Mesenchymal stem cell (in vitro differentiated cells and primary cell): ENCODE data around the gene HEPN1. TPM values are rescaled to one million over a fixed set of nuclear protein-coding genes. Genes with fewer than 3 reads are reported as not detected.

Experiments
- DNase-seq: peaks from one replicate; pipeline ENCODE4 v3.0.0-alpha.2; 2013
- H2AFZ ChIP-seq: one replicate; pipeline ENCODE4 v1.6.1; 2013; ENCODE audit warnings: low read depth, mild to moderate bottlenecking, control low read depth, inconsistent platforms, low read length, moderate library complexity
- H2AK5ac ChIP-seq: 2 replicates; pipeline ENCODE4 v1.6.1; 2013; ENCODE audit warnings: low read length, moderate library complexity, mild to moderate bottlenecking, inconsistent platforms; ENCODE audit not compliant: severe bottlenecking
- H2BK120ac ChIP-seq: one replicate; pipeline ENCODE4 v1.6.1; 2013; ENCODE audit warnings: low read depth, mild to moderate bottlenecking, inconsistent platforms, low read length, moderate library complexity
- H2BK12ac ChIP-seq, 2 experiments: one replicate each; pipeline ENCODE4 v1.6.1; 2013; ENCODE audit warnings: inconsistent platforms in 2 of 2, low read length in 2 of 2, mild to moderate bottlenecking in 2 of 2, moderate library complexity in 2 of 2, control low read depth in 1 of 2
- H2BK15ac ChIP-seq: one replicate; pipeline ENCODE4 v1.6.1; 2013; ENCODE audit warnings: mild to moderate bottlenecking, low read depth, inconsistent platforms; ENCODE audit not compliant: poor library complexity, severe bottlenecking
- H2BK5ac ChIP-seq: 2 replicates; pipeline ENCODE4 v1.6.1; 2013; ENCODE audit warnings: low read depth, mild to moderate bottlenecking, low read length, control low read depth, inconsistent platforms; ENCODE audit not compliant: poor library complexity, severe bottlenecking
- H3K14ac ChIP-seq, 2 experiments: one replicate each; pipeline ENCODE4 v1.6.1; 2013; ENCODE audit warnings: inconsistent platforms in 2 of 2, low read length in 2 of 2, control low read depth in 1 of 2, mild to moderate bottlenecking in 1 of 2, moderate library complexity in 1 of 2
- H3K18ac ChIP-seq, 2 experiments: one replicate each; pipeline ENCODE4 v1.6.1; 2013; ENCODE audit warnings: inconsistent platforms in 2 of 2, low read length in 2 of 2, control low read depth in 1 of 2, low read depth in 1 of 2, mild to moderate bottlenecking in 1 of 2
- H3K23ac ChIP-seq, 2 experiments: one replicate each; pipeline ENCODE4 v1.6.1; 2013; ENCODE audit warnings: inconsistent platforms in 2 of 2, low read length in 2 of 2, mild to moderate bottlenecking in 2 of 2, moderate library complexity in 2 of 2, control low read depth in 1 of 2
- H3K27ac ChIP-seq: 2 replicates; pipeline ENCODE4 v1.5.1; 2013; ENCODE audit warnings: mild to moderate bottlenecking, moderate library complexity, low read length, control low read depth, inconsistent platforms; ENCODE audit not compliant: poor library complexity, severe bottlenecking
- H3K27me3 ChIP-seq, 2 experiments: 2 replicates each; pipeline versions ENCODE4 v1.6.1 to v1.7.0; 2013; ENCODE audit warnings: low read length in 2 of 2, mild to moderate bottlenecking in 2 of 2, moderate library complexity in 2 of 2, control low read depth in 1 of 2, inconsistent platforms in 1 of 2; ENCODE audit not compliant: control insufficient read depth in 1 of 2, insufficient read depth in 1 of 2
- H3K36me3 ChIP-seq, 2 experiments: 2 replicates each; pipeline versions ENCODE4 v1.6.1 to v1.7.0; 2013; ENCODE audit warnings: low read length in 2 of 2, control low read depth in 1 of 2, inconsistent platforms in 1 of 2, low read depth in 1 of 2, mild to moderate bottlenecking in 1 of 2; ENCODE audit not compliant: insufficient read depth in 2 of 2, control insufficient read depth in 1 of 2
- H3K4ac ChIP-seq, 2 experiments: one replicate each; pipeline ENCODE4 v1.6.1; 2013; ENCODE audit warnings: inconsistent platforms in 2 of 2, low read length in 2 of 2, mild to moderate bottlenecking in 2 of 2, moderate library complexity in 2 of 2, control low read depth in 1 of 2, low read depth in 1 of 2
- H3K4me1 ChIP-seq: 2 replicates; pipeline ENCODE4 v1.6.1; 2013; ENCODE audit warnings: low read depth, low read length, control low read depth; ENCODE audit not compliant: control insufficient read depth, insufficient read depth
- H3K4me2 ChIP-seq: 2 replicates; pipeline ENCODE4 v1.6.1; 2013; ENCODE audit warnings: low read length, mild to moderate bottlenecking, inconsistent platforms; ENCODE audit not compliant: poor library complexity, severe bottlenecking
- H3K4me3 ChIP-seq, 2 experiments: 2 replicates each; pipeline versions ENCODE4 v1.5.1 to v1.7.0; 2013; ENCODE audit warnings: low read length in 2 of 2, mild to moderate bottlenecking in 2 of 2, control low read depth in 1 of 2, low read depth in 1 of 2; ENCODE audit not compliant: insufficient read depth in 1 of 2
- H3K79me1 ChIP-seq: replicated peaks from 2 replicates; pipeline ENCODE4 v1.6.1; 2013; ENCODE audit warnings: mild to moderate bottlenecking, control low read depth, low read length, inconsistent platforms; ENCODE audit not compliant: poor library complexity, severe bottlenecking
- H3K9ac ChIP-seq: 2 replicates; pipeline ENCODE4 v1.7.0; 2013; ENCODE audit warnings: mild to moderate bottlenecking, low read length, moderate library complexity
- H3K9me3 ChIP-seq: 2 replicates; pipeline ENCODE4 v1.7.0; 2013; ENCODE audit warnings: mild to moderate bottlenecking, low read length; ENCODE audit not compliant: control insufficient read depth
- H4K8ac ChIP-seq: one replicate; pipeline ENCODE4 v1.6.1; 2013; ENCODE audit warnings: inconsistent platforms, mild to moderate bottlenecking, low read length, moderate library complexity
- H4K91ac ChIP-seq: one replicate; pipeline ENCODE4 v1.6.1; 2013; ENCODE audit warnings: mild to moderate bottlenecking, low read length, inconsistent platforms
- WGBS: methylation state at CpG from one replicate; pipeline ENCODE4 v1.1.7; 2013; ENCODE audit warnings: mixed read lengths; 5-methylcytosine and 5-hydroxymethylcytosine counted together
- polyA plus RNA-seq, 2 experiments: library from polyadenylated mRNA; stranded (reverse); fragments of 200-250 nt; gene quantifications; one replicate each; pipeline ENCODE4 v1.2.3, GENCODE V29; 2013

The HEPN1 gene
- not detected for polyA plus RNA-seq (2013, experiment 1 of 2)
- not detected for polyA plus RNA-seq (2013, experiment 2 of 2)

DNA sequence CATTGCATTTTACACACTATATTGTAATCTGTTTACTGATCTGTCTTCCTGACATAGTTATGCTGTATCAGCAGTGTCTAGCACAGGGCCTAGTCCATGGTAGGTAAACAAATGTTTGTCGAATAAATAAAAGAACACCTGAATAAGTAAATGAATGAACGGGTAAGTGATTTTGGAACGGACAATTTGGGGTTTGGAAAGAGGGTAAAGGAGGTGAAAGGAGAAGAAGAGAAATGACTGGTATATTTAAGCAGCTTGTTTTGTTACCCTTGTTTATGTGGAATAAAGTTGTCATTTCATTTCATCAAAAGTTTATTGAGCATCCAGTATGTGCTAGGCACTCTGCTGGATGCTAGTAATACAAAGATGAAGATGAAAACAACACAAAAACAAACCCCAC, at the start of gene HEPN1:
HEPN1 (plus strand) TSS at position 301 of the 400 bp plus-strand sequence.
- 95% methylated on average over 3 of the region's 3 CpGs for WGBS
- H3K79me1 ChIP-seq = no peaks in the 10 kb centered on the region
- H3K9me3 ChIP-seq = no peaks in the 10 kb centered on the region

DNA sequence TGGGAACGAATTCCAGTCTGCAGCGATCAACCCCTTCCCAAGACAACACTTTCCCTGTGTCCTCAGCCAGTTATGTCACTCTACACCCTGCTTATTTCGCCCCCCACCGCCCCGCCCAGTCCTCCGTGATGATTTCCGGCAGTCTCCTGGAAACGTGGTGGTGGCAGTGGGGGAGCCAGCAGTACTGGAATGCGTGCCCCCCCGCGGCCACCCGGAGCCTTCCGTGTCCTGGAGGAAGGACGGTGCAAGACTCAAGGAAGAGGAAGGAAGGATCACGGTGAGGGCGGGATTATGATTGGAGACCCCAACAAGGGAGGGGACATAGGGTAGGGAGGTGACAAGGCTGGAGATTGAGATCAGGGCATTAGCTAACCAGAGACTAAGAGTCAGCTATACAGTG, 49.7 kb upstream of the HEPN1 start:
- Histone ChIP-seq H3K14ac (no peak overlapping the region), H2AFZ (no peak overlapping the region), H3K4ac (no peak overlapping the region), H3K4me2 (no peak overlapping the region), H3K9ac (no peak overlapping the region), H3K4me1 (peaks cover 19% of the 10 kb centered on the region), H2BK12ac (no peak overlapping the region), H3K27ac (no peak overlapping the region), H3K23ac (no peak overlapping the region), H3K79me1 (no peaks in the 10 kb centered on the region), H2BK5ac (no peak overlapping the region), H3K36me3 (no peaks in the 10 kb centered on the region), H3K27me3 (peaks cover 99 to 100% of the 10 kb centered on the region in 2 experiments), H3K9me3 (no peaks in the 10 kb centered on the region), H2AK5ac (no peak overlapping the region), H3K18ac (no peak overlapping the region), H2BK15ac (no peak overlapping the region), H4K8ac (no peak overlapping the region), H3K4me3 (no peak overlapping the region), H2BK120ac (no peak overlapping the region), H4K91ac (no peak overlapping the region)
- WGBS = 21% methylated on average over 16 of the region's 16 CpGs
- DNase-seq = no peak

More for the DNA sequence above, at the start of gene HEPN1:
- Histone ChIP-seq H3K4me3 (no peak within 1 kb of the TSS), H2BK12ac (no peak within 1 kb of the TSS), H2BK5ac (no peak within 1 kb of the TSS), H3K14ac (no peak within 1 kb of the TSS), H3K27me3 (peaks cover 0 to 5% of the 10 kb centered on the region in 2 experiments), H2AFZ (no peak within 1 kb of the TSS), H3K4me1 (peaks cover 13% of the 10 kb centered on the region), H2AK5ac (no peak within 1 kb of the TSS), H3K36me3 (no peaks in the 10 kb centered on the region), H2BK15ac (no peak within 1 kb of the TSS), H3K4ac (no peak within 1 kb of the TSS), H3K27ac (no peak within 1 kb of the TSS), H3K4me2 (no peak within 1 kb of the TSS), H4K8ac (peak within 1 kb of the TSS; percentile 32), H2BK120ac (no peak within 1 kb of the TSS), H3K18ac (no peak within 1 kb of the TSS), H3K23ac (no peak within 1 kb of the TSS), H3K9ac (no peak within 1 kb of the TSS), H4K91ac (no peak within 1 kb of the TSS)
- DNase-seq = no peak

GRCh38 chr11:124869856-124870387, 49.1 kb upstream of the HEPN1 start:
- no peak for DNase-seq
- Histone ChIP-seq H2BK12ac (no peak overlapping the region), H2BK120ac (no peak overlapping the region), H3K9ac (no peak overlapping the region), H4K91ac (no peak overlapping the region), H3K4me2 (no peak overlapping the region), H3K9me3 (no peaks in the 10 kb centered on the region), H2BK5ac (no peak overlapping the region), H2AK5ac (no peak overlapping the region), H2BK15ac (no peak overlapping the region), H3K18ac (no peak overlapping the region), H3K23ac (no peak overlapping the region), H3K4ac (no peak overlapping the region), H3K27me3 (peaks cover 96 to 100% of the 10 kb centered on the region in 2 experiments), H3K27ac (no peak overlapping the region), H3K79me1 (no peaks in the 10 kb centered on the region), H3K4me1 (peaks cover 19% of the 10 kb centered on the region), H3K4me3 (no peak overlapping the region), H4K8ac (no peak overlapping the region), H3K14ac (no peak overlapping the region), H2AFZ (no peak overlapping the region), H3K36me3 (no peaks in the 10 kb centered on the region)
- 75% methylated on average over 13 of the region's 14 CpGs for WGBS

DNA sequence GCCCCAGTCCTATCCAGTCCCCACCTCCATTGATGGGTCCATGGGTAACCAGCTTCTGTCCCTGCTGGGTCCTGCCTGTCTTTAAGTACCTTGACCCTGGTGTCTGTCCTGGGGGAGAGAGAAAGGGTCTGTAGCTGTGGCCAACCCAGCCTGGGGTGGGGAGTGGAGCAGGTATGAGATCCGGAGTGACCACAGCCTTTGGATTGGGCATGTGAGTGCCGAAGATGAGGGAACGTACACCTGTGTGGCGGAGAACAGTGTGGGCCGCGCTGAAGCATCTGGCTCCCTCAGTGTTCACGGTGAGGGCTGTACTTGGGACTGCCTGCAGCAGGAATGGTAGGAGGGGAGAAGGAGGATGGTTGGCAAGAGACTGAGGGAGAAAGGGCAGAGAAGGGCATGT, 48.6 kb upstream of the HEPN1 start:
- no peak overlapping the region for H4K8ac ChIP-seq
- WGBS = 79% methylated on average over 7 of the region's 7 CpGs
- no peak overlapping the region for H2AFZ ChIP-seq

More for the DNA sequence above, 48.6 kb upstream of the HEPN1 start:
- Histone ChIP-seq H2AK5ac (no peak overlapping the region), H3K18ac (no peak overlapping the region), H3K4ac (no peak overlapping the region), H3K9me3 (no peaks in the 10 kb centered on the region), H3K14ac (no peak overlapping the region), H3K4me3 (no peak overlapping the region), H2BK15ac (no peak overlapping the region), H2BK12ac (no peak overlapping the region), H3K27me3 (peaks cover 95 to 97% of the 10 kb centered on the region in 2 experiments), H3K4me1 (peaks cover 15% of the 10 kb centered on the region), H3K36me3 (no peaks in the 10 kb centered on the region), H3K23ac (no peak overlapping the region), H3K27ac (no peak overlapping the region), H4K91ac (no peak overlapping the region), H3K4me2 (no peak overlapping the region), H2BK5ac (no peak overlapping the region), H2BK120ac (no peak overlapping the region), H3K9ac (no peak overlapping the region), H3K79me1 (no peaks in the 10 kb centered on the region)
- no peak for DNase-seq
